ENCODE measurements around the gene NUP50.

NUP50 gene

DNA sequence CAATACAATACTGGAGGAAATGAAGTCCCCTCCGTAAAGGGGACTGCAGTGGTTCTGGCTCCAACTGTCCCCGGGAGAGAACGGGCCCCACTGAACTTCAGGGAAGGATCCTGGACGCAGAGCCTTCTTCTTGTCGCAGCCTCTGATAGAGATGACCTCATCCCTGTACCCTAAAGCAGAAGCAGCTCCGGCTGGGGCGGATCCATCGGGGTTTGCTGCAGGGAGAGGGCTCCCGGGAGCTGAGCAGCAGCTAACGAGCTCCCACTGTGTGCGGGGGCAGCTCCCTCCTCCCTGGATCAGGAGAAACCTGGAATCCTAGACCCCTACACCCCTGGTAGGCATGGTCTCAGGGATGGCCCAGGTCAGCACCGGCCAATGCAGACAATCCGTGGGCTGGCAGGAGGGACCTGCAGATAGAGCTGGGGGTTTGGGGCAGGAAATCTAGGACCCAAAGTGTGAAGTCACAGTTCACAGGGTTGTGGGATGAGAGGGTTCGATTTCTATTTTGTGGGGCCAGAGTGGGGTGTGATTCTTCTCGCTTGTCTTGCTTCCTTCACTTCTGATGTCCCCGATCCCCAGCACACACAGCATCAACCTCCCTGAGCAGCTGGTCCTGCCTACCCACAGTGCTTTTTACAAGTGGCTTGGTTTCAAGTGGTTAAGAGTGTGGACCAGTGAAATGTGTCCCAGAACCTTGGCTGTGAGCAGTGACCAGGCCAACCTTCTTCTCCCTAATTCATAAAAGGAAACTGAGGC is 64.1 kb downstream of the NUP50 start:
- no peak for DNase-seq (ENCODE audit: low read depth in 3 of 3)

DNA sequence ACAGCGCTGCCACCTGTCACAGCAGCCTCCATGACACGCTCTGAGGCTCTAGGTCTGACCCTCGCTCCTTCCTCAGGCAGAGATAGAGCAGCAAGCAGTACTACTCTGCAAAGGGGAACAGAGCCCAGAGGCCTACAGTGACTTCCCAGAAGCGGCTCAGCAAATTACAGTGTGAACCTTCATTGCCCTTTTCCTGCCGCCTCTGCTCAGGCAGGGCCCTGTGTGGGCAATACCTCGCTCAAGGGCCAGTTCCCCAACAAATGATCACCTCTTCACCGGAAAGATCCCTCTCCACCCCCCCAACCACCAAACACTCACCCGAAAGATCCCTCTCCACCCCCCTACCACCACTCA is 64.7 kb downstream of the NUP50 start:
- DNase-seq (ENCODE audit: low read depth in 3 of 3) = no peak

DNA sequence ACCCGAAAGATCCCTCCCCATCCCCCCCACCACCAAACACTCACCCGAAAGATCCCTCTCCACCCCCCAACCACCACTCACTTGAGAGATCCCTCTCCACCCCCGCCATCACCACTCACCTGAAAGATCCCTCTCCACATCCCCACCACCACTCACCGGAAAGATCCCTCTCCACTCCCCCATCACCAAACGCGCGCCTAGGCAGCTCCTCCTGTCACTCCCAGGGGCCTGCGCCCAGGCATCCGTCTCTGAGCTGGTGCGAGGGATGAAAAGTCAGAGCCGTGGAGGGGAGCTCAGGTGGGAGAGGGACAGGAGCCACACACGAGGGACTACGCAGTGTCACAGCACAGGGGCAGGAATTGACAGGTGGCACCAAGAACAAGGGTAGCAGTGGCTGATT is 65.5 kb downstream of the NUP50 start:
- DNase-seq (ENCODE audit: low read depth in 3 of 3) = no peak

DNA sequence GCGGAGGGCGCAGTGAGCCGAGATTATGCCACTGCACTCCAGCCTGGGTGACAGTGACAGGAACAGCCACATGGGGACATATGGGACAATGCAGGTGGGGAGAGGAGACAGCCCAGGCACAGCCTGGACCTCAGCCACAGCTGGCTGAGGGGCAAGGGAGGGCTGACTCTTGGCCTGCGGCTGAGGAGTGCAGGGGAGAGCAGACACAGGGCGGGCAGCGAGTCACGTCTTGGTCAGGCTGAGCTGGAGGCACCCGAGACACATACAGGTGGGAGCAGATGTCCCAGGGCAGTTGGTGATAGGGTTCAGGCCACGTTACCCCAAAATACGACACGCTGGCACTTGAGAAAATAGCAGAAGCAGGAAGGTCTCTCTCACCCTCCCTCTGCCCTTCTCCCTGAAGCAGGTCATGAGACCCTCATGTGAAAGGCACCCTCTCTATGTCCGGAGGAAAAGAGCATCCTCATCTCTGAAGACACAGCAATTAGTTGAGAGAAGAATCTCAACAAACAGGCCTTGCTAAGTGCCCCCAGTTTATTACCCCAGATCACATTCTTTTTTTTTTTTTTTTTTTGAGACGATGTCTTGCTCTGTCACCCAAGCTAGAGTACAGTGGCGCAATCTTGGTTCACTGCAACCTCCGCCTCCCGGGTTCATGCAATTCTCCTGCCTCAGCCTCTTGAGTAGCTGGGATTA is 66.4 kb downstream of the NUP50 start:
- DNase-seq (ENCODE audit: low read depth in 3 of 3) = no peak

DNA sequence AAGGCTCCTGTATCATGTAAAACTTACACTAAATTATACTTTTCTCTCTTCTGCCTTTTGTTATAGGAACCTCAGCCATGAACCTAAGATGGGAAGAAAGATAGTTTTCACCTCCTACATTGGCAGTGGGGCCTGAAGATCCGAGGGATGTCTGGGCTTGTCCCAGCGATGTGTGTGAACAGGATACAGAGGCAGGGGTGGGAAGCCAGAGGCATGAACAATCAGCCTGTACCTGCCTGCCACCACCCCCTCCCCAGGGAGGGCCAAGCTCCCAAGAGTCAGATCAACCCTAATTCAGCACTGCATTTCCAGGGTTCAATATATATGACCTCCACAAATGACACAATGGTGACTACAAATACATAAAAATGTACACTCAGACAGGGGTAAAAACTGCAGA is 67.6 kb downstream of the NUP50 start:
- DNase-seq (ENCODE audit: low read depth in 3 of 3) = no peak

DNA sequence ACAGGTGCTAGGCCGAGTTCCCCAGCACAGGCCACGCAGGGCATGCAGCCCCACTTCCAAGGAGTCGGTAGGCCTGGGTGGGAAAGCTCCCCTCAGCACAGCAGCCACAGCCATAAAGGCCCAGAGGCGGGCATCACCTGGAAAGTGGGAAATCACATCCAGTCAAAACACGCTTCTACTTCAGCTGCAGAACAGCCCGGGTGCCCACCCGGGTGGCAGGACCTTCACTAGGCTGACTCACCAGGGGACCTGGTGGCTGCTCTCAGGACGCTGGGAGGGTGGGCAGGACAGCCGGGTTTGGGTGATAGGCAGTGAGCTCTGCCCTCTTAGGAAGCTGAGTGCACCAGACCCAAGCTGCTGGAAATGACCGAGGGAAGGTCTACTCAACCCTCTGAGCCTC is 69.7 kb downstream of the NUP50 start:
- no peak for DNase-seq (ENCODE audit: low read depth in 3 of 3)

DNA sequence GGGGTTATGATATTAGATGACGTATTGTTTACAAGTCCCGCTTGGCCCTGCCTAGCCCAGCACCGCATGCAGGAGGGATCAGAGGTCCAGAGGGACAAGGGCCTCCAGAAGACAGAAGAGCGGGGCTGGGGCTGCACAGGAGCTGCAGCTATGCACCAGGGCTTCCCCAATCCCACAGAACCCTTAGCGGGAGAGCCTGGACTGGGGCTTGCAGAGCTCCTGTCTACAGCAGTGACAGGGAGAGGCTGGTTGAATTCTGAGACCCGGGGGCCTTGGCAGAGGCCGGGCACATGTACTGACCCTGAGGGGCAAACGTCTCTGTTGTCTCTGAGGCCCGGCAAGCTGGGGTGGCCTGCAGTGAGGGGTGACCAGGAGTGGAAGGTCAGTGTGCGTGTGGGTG is 70.1 kb downstream of the NUP50 start:
- no peak for DNase-seq (ENCODE audit: low read depth in 3 of 3)

DNA sequence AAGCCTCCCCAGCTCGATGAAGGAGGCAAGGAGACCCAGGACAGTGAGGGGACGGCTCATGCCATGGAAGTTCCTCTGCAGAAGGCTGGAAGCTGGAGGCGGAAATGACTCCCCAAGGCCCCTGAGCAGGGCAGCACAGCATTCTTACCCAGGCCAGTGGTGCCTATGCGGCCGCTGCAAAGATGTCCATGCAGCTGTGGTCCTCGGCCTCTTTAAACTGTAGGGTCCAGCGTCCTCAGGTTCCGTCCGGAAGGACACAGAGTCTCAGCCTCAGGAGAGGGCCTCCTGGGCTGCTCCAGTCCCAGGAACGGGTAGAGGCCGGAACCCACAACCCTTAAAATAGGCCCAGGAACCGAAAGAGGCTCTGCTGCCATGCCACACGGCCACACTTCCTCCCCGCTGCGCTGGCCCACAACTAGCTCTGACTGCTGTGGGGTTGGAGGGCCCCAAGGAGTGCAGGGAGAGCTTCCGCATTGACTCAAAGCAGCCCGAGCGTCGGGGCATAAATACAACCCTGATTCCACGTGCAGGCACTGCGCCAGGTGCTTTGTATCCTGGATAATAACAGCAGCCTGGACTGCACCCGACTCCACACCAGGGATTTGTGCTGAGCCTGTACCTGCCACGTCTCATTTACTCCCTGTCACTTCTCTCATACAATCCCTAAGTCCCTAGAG is 71.5 kb downstream of the NUP50 start:
- DNase-seq (ENCODE audit: low read depth in 3 of 3) = no peak

DNA sequence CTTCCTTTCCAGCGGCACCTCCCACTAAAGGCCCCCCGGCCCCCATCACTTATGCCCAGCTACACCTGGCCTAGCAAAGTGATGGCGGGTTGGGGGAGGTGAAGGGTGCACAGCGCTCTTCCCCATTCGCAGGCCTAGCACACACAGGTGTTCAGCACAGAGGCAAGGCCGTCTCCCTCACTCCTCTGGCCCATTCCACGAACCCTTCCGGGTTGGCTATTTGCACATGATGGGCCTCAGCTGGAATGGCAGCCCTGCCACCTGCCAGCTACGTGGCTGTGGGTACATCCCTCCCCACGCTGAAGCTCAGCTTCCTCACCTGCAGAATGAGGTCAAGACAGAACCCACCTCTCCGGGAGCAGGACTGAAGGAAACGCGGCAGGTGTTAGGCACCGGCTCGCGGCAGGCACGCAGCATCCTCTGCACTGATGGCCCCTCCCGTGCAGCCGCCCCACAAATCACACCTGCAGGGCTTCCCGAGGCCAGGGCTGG is 72.2 kb downstream of the NUP50 start:
- no peak for DNase-seq (ENCODE audit: low read depth in 3 of 3)

DNA sequence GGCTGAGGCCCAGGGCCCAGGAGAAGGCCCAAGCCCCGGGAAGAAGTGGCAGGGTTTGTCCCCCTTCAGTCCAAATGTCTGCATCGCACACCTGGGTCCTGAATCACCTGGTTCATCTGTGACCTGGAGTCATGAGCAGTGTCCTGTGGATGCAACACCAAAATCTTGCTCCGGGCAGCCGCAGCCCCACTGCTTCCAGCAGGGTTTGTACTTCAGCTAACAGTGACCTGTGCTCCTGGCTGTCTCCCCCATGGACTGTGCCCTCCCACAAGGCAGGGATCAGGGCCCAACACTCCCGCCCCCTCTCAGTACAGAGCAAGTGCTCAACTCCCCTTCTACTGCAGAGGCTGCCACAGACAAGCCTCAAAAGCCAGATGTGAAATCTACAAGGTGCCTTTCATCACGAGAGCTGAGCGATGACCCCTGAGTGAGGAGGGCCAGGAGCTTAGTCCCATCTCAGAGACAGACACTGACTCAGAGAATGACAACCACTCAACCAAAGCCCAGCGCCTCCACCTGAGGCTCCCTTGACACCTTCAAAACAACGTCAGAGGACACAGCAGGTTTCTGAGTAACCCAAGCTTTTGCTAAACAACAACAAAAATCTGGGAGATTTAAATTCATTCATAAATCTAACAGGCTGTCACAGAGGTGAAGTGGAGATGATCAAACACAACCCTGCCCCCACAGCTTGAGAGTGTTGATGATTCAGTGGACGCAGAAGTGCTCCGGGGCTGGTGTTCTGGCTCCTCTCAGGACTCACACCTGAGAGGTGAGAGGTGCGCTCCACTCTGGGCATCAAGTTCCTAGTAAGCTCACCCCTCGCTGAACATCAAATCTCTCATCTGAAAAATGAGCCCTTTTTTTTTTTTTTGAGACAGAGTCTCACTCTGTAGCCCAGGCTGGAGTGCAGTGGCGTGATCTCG is 73.6 kb downstream of the NUP50 start:
- DNase-seq (ENCODE audit: low read depth in 3 of 3) = no peak

All from stimulated activated CD4-positive, alpha-beta T cell treated with anti-CD3 and anti-CD28 coated beads, TNF-alpha, amount 100 ng/mL, for 24 hours (primary cell).